GM18505 (cell line): Measurements from ENCODE around the gene SCARF2.
"Not testable (repeated sequence)": the region's sequence is repeated elsewhere in the genome, so short reads cannot be mapped to it uniquely, and the experiment has no call there.

ENCODE experiments used
- ATAC-seq: cut with Tn5 transposase; IDR thresholded peaks from one replicate; pipeline ENCODE4 v1.9.1; 2021; ENCODE audit not compliant: unreplicated experiment
- POLR2A ChIP-seq: IDR thresholded peaks from 4 replicates; pipeline ENCODE4 v1.6.1; 2011; ENCODE audit warnings: borderline replicate concordance; ENCODE audit not compliant: insufficient read depth, insufficient read length; ENCODE audit errors: extremely low read depth

SCARF2 gene

GRCh38 chr22:20412474-20413216, 25.0 kb downstream of the SCARF2 start:
- no peak for TF ChIP-seq POLR2A

GRCh38 chr22:20409385-20409784, 28.2 kb downstream of the SCARF2 start:
- ATAC-seq, result not testable (repeated sequence)

More at GRCh38 chr22:20412474-20413216, 25.0 kb downstream of the SCARF2 start:
- no peak for ATAC-seq

- ATAC-seq, result no peak
- TF ChIP-seq POLR2A, result no peak
Measured at GRCh38 chr22:20408891-20409290, 28.7 kb downstream of the SCARF2 start.

- no peak for ATAC-seq
- no peak for TF ChIP-seq POLR2A
Measured at GRCh38 chr22:20407829-20408228, 29.8 kb downstream of the SCARF2 start.

GRCh38 chr22:20406686-20407408, 30.8 kb downstream of the SCARF2 start:
- no peak for TF ChIP-seq POLR2A
- no peak for ATAC-seq

GRCh38 chr22:20405931-20406685, 31.5 kb downstream of the SCARF2 start:
- no peak for TF ChIP-seq POLR2A
- no peak for ATAC-seq

- TF ChIP-seq POLR2A, result no peak
- no peak for ATAC-seq
Measured at GRCh38 chr22:20405291-20405930, 32.2 kb downstream of the SCARF2 start.

- no peak for TF ChIP-seq POLR2A
Measured at GRCh38 chr22:20404881-20405280, 32.7 kb downstream of the SCARF2 start.

GRCh38 chr22:20403779-20404140, 33.9 kb downstream of the SCARF2 start:
- ATAC-seq, result no peak
- no peak for TF ChIP-seq POLR2A

More at GRCh38 chr22:20404881-20405280, 32.7 kb downstream of the SCARF2 start:
- ATAC-seq, result no peak

GRCh38 chr22:20402960-20403778, 34.5 kb downstream of the SCARF2 start:
- no peak for TF ChIP-seq POLR2A
- ATAC-seq, result no peak

- TF ChIP-seq POLR2A, result no peak
- ATAC-seq, result no peak
Measured at GRCh38 chr22:20401376-20402014, 36.1 kb downstream of the SCARF2 start.

- ATAC-seq, result no peak
- TF ChIP-seq POLR2A, result no peak
Measured at GRCh38 chr22:20400606-20401375, 36.8 kb downstream of the SCARF2 start.
